GM12873 (cell line): ENCODE measurements around the gene ARID5B.

Experiments
- CTCF ChIP-seq: IDR thresholded peaks from 2 replicates; pipeline ENCODE4 v1.5.1; 2012; ENCODE audit warnings: low read depth, mild to moderate bottlenecking, moderate library complexity, low read length, control low read depth; ENCODE audit not compliant: insufficient read depth; ENCODE audit errors: missing control alignments

ARID5B gene

GRCh38 chr10:62048919-62049623, 147.6 kb downstream of the ARID5B start:
- no peak for TF ChIP-seq CTCF

- TF ChIP-seq CTCF, result no peak
These were observed 148.3 kb downstream of the ARID5B start for GRCh38 chr10:62049624-62050345.

DNA sequence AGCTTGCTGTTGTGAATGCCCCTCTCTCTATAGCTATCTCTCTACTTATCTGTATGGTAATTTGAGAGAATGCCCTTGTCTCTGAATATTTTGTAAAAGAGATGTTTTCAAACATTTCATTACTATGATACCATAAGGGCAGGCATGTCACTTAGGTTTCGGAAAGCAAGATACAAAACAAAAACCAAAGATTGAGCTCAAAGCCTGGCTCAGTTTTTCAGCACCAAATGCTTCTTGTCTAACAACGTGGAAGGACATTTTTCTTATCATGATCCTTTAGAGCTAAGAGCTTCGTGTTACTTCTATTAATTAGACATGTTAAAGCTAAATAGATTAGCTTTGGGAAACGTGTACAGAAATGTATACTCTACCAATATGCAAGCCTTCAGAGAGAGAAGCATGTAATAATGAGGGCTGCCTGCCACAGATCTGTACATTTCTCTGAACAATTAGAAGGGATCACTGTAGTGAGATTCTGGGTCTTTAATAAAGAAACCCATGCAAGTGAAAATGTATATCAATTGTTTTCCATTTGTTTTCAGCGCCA, 148.9 kb downstream of the ARID5B start:
- no peak for TF ChIP-seq CTCF

GRCh38 chr10:62050893-62051433, 149.5 kb downstream of the ARID5B start:
- no peak for TF ChIP-seq CTCF

DNA sequence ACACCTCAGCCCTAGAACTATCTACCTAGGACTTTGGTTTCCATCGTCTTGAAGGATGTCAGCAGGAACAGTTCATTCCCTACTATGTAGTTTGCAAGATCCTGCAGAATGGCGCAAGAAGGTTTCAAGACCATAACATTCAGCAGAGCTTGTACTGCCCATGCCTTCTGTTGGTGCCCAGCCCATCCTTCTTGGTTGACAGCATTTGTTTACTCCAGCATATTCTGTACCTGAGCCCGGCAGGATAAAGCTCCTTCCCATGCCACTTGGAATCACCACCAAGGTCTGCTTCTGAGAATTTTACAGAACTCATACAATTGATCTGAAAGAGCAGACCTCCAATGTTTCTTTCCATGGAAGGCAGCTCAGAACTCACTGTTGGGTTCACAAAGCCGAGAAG, 150.8 kb downstream of the ARID5B start:
- no peak for TF ChIP-seq CTCF

DNA sequence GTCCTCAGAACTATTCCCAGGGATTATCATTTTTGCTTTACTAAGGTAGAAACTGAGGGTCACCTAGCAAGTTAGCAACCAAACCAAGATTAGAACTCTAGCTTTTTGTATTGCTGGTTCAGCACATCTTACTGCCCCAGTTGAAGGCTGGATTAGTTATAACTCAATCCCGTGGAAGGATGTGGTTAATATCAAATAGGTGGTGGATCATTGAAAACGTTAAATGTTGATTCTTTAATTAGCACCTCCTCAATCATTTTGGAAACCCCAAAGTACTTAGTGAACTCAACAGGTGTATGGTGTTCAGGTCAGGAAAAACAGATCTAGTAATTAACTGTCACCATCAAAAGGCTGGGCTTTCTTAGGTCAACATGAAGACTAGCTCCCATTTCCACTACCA, 152.4 kb downstream of the ARID5B start:
- TF ChIP-seq CTCF, result no peak

DNA sequence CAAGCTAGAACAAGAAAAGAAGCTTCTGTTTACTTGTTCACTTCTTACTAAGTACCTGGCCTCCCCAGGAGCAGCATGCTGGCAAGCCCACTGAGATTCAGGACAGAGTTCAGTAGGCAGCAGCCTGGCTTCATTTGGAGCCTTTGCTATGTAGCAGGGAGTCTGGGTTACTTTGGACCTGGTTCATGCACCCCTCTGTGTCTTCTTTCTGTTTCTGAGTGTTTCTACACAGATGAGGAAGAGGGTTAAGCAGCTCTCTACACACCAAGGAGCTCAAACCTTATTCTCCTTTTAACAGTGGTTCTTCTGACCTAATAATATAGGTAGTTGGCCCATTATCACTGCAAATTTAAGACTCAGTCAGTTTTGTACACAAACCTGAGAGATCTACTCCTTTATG, 152.9 kb downstream of the ARID5B start:
- TF ChIP-seq CTCF, result no peak
